Upper lobe of left lung (tissue), 4 donors: ENCODE data around the gene TRIM23.

Source experiments
- CTCF ChIP-seq, 6 experiments: fragments of 450-650 bp in 4 of 6; fragments of 200-600 bp in 2 of 6; sonication (generic) in 2 of 6; IDR thresholded peaks; one replicate each; pipeline ENCODE4 v1.5.1; 2016 to 2019; ENCODE audit warnings: antibody characterized with exemption in 6 of 6
- EP300 ChIP-seq, 4 donors: sonication (generic); formaldehyde crosslinking; IDR thresholded peaks; one replicate each; pipeline ENCODE4 v1.5.1; 2017; ENCODE audit warnings: antibody characterized with exemption in 4 of 4, control low read depth in 2 of 4

DNA sequence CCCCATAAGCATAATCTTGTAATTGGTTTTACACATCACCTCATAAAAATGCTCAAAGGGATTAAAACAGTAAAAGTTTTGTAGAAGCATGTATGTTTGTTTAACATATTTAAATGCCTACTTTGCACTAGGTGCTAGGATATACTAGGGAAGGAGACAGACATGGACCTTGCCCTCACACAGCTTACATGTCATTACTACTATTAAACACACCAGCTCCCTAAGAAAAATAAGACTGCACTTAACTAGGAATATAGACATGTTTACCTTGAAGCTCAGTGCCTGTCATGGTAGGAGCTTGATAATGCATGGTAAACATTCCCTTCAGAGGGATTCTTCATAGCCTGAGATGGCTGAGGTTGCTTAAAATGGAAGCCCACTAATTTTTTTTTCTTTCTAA lies 6.8 kb upstream of the TRIM23 start:
- TF ChIP-seq EP300 (IDR thresholded peaks at IDR 0.05), result no peak
- TF ChIP-seq CTCF (IDR thresholded peaks at IDR 0.05), result no peak
